ENCODE data around the gene PTPN4.

Gene PTPN4

DNA sequence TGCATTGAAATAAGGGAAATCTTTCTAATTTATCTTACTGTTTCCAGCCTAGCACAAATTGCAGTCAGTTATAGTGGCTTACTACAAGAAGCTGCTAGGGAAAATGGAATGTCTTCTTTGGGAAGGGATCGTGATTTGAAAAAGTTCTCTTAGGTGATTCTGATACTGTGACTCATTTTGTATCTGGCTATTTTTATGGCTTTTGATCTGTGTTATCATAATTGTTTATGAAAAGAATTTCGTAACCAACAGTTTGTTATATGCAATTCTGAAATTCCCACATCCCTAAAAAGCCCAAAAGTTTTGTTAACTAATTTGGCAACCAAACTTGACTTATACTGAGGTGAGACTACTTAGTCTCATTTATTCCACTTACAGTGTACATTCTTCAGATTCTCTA, 12.4 kb downstream of the PTPN4 start:
- no peaks in the 10 kb centered on the region for H3K36me3 ChIP-seq
- TF ChIP-seq, protein P1, sequence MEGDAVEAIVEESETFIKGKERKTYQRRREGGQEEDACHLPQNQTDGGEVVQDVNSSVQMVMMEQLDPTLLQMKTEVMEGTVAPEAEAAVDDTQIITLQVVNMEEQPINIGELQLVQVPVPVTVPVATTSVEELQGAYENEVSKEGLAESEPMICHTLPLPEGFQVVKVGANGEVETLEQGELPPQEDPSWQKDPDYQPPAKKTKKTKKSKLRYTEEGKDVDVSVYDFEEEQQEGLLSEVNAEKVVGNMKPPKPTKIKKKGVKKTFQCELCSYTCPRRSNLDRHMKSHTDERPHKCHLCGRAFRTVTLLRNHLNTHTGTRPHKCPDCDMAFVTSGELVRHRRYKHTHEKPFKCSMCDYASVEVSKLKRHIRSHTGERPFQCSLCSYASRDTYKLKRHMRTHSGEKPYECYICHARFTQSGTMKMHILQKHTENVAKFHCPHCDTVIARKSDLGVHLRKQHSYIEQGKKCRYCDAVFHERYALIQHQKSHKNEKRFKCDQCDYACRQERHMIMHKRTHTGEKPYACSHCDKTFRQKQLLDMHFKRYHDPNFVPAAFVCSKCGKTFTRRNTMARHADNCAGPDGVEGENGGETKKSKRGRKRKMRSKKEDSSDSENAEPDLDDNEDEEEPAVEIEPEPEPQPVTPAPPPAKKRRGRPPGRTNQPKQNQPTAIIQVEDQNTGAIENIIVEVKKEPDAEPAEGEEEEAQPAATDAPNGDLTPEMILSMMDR (IDR thresholded peaks at IDR 0.05; ENCODE audit: low read depth, low read length): no peak
- DNase-seq: no peak

DNA sequence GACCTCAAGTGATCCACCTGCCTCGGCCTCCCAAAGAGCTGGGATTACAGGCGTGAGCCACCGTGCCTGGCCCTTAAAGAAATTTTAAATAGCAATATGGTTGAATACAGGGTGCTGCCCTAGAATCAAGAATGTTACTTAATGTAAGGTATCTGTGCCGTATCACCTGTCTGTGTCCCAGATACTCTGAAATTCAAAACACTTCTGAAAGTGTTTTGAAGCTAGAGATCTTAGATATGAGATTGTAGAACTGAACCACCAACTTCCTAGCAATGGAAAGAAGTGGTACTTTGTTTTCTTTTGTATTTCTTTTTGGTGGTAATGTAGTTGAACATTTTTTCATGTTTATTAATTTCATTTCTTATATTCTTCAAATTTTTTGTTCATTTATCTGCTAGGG, 13.0 kb downstream of the PTPN4 start:
- Histone ChIP-seq H3K4me1 (no peaks in the 10 kb centered on the region), H3K9me3 (no peaks in the 10 kb centered on the region), H3K27me3 (no peaks in the 10 kb centered on the region), H3K4me3 (ENCODE audit: low read depth, low read length) (no peak overlapping the region), H3K36me3 (no peaks in the 10 kb centered on the region)
- DNase-seq: no peak
- TF ChIP-seq, protein P1 (IDR thresholded peaks at IDR 0.05; ENCODE audit: low read depth, low read length): no peak

More for the DNA sequence above, 12.4 kb downstream of the PTPN4 start:
- Histone ChIP-seq H3K4me1 (no peaks in the 10 kb centered on the region), H3K27me3 (no peaks in the 10 kb centered on the region), H3K9me3 (no peaks in the 10 kb centered on the region), H3K4me3 (ENCODE audit: low read depth, low read length) (no peak overlapping the region)

DNA sequence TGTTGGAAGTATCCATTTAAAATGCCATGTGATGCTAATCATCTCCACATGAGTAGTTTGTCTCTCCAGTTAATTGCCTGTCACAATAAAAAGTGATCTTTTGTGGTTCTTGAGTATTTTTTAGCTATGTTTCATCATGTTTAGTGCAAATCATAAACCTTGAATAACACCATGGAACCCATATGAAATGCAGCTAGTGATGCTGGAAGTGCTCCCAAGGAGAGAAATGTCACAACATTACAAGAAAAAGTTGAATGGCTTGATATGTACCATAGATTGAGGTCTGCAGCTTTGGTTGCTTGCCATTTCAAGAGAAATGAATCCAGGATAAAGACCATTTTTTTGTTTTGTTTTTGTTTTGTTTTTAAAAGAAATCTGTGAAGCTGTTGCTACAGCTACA, 14.3 kb downstream of the PTPN4 start:
- H3K36me3 ChIP-seq: no peaks in the 10 kb centered on the region
- TF ChIP-seq, protein P1 (IDR thresholded peaks at IDR 0.05; ENCODE audit: low read depth, low read length): no peak
- H3K9me3 ChIP-seq: no peaks in the 10 kb centered on the region
- DNase-seq: no peak
- H3K4me1 ChIP-seq: no peaks in the 10 kb centered on the region
- no peak overlapping the region for H3K4me3 ChIP-seq (ENCODE audit: low read depth, low read length)
- H3K27me3 ChIP-seq: no peaks in the 10 kb centered on the region

GRCh38 chr2:119775102-119775501, 15.4 kb downstream of the PTPN4 start:
- TF ChIP-seq, protein P1 (IDR thresholded peaks at IDR 0.05; ENCODE audit: low read depth, low read length): no peak
- Histone ChIP-seq H3K9me3 (no peaks in the 10 kb centered on the region), H3K27me3 (no peaks in the 10 kb centered on the region), H3K36me3 (no peaks in the 10 kb centered on the region), H3K4me1 (no peaks in the 10 kb centered on the region), H3K4me3 (ENCODE audit: low read depth, low read length) (no peak overlapping the region)
- DNase-seq: no peak

GRCh38 chr2:119782308-119783027, 22.7 kb downstream of the PTPN4 start:
- Histone ChIP-seq H3K27me3 (no peaks in the 10 kb centered on the region), H3K4me3 (ENCODE audit: low read depth, low read length) (no peak overlapping the region), H3K4me1 (no peaks in the 10 kb centered on the region), H3K36me3 (no peaks in the 10 kb centered on the region), H3K9me3 (no peaks in the 10 kb centered on the region)
- TF ChIP-seq, protein P1 (IDR thresholded peaks at IDR 0.05; ENCODE audit: low read depth, low read length): no peak
- DNase-seq: no peak

- H3K9me3 ChIP-seq: no peaks in the 10 kb centered on the region
- no peaks in the 10 kb centered on the region for H3K36me3 ChIP-seq
- H3K4me3 ChIP-seq (ENCODE audit: low read depth, low read length): no peak overlapping the region
- TF ChIP-seq, protein P1 (IDR thresholded peaks at IDR 0.05; ENCODE audit: low read depth, low read length): no peak
- no peaks in the 10 kb centered on the region for H3K4me1 ChIP-seq
- no peak for DNase-seq
- H3K27me3 ChIP-seq: no peaks in the 10 kb centered on the region
These were observed 25.2 kb downstream of the PTPN4 start for GRCh38 chr2:119784876-119785275.

All from BE2C (cell line).